Neuronal stem cell (in vitro differentiated cells): Measurements from ENCODE around the gene B3GNT9.

Experiments used
- DNase-seq: peaks from one replicate; pipeline ENCODE4 v3.0.0-alpha.2; 2013; ENCODE audit warnings: low spot score
- H2AFZ ChIP-seq: one replicate; pipeline ENCODE4 v1.6.1; 2013; ENCODE audit warnings: mild to moderate bottlenecking, low read length, inconsistent platforms
- H2AK5ac ChIP-seq: 2 replicates; pipeline ENCODE4 v1.6.1; 2013; ENCODE audit warnings: low read depth, mild to moderate bottlenecking, inconsistent platforms, low read length, moderate library complexity, mixed read lengths
- H2BK120ac ChIP-seq: 2 replicates; pipeline ENCODE4 v1.6.1; 2013; ENCODE audit warnings: low read depth, mild to moderate bottlenecking, inconsistent platforms, low read length, moderate library complexity, mixed read lengths
- H2BK12ac ChIP-seq: one replicate; pipeline ENCODE4 v1.6.1; 2013; ENCODE audit warnings: low read length, inconsistent platforms
- H2BK15ac ChIP-seq: 2 replicates; pipeline ENCODE4 v1.6.1; 2013; ENCODE audit warnings: mild to moderate bottlenecking, low read length, inconsistent platforms, mixed read lengths
- H2BK5ac ChIP-seq: one replicate; pipeline ENCODE4 v1.6.1; 2013; ENCODE audit warnings: inconsistent platforms, mild to moderate bottlenecking, low read length, moderate library complexity
- H3K14ac ChIP-seq: one replicate; pipeline ENCODE4 v1.6.1; 2013; ENCODE audit warnings: low read length, inconsistent platforms
- H3K18ac ChIP-seq: 2 replicates; pipeline ENCODE4 v1.6.1; 2013; ENCODE audit warnings: low read length, inconsistent platforms
- H3K23ac ChIP-seq: 2 replicates; pipeline ENCODE4 v1.6.1; 2013; ENCODE audit warnings: low read depth, mild to moderate bottlenecking, mixed read lengths, low read length, inconsistent platforms; ENCODE audit not compliant: poor library complexity
- H3K27ac ChIP-seq: replicated peaks from 3 replicates; pipeline ENCODE4 v1.5.1; 2013; ENCODE audit warnings: low read length, inconsistent platforms
- H3K27me3 ChIP-seq, 3 experiments: 2 replicates each; pipeline ENCODE4 v1.6.1; 2013; ENCODE audit warnings: low read length in 3 of 3, mild to moderate bottlenecking in 2 of 3, inconsistent platforms in 1 of 3, low read depth in 1 of 3, mixed read lengths in 1 of 3, moderate library complexity in 1 of 3; ENCODE audit not compliant: control insufficient read depth in 3 of 3, insufficient read depth in 3 of 3
- H3K36me3 ChIP-seq, 2 donors: replicated peaks in 1 of 2; 2 replicates each; pipeline ENCODE4 v1.6.1; 2013; ENCODE audit warnings: low read length in 2 of 2; ENCODE audit not compliant: control insufficient read depth in 2 of 2, insufficient read depth in 2 of 2
- H3K4ac ChIP-seq: 2 replicates; pipeline ENCODE4 v1.6.1; 2013; ENCODE audit warnings: inconsistent platforms, mild to moderate bottlenecking, low read length, moderate library complexity
- H3K4me1 ChIP-seq, 2 donors: 1 replicate in 1 of 2; 2 replicates in 1 of 2; pipeline ENCODE4 v1.6.1; 2013; ENCODE audit warnings: low read length in 2 of 2, low read depth in 1 of 2; ENCODE audit not compliant: control insufficient read depth in 2 of 2, insufficient read depth in 1 of 2
- H3K4me2 ChIP-seq: one replicate; pipeline ENCODE4 v1.6.1; 2013; ENCODE audit warnings: mild to moderate bottlenecking, low read length, inconsistent platforms; ENCODE audit not compliant: insufficient read depth, poor library complexity, severe bottlenecking
- H3K4me3 ChIP-seq, 2 donors: 2 replicates each; pipeline ENCODE4 v1.5.1; 2013; ENCODE audit warnings: low read length in 2 of 2, mild to moderate bottlenecking in 2 of 2, inconsistent platforms in 1 of 2, moderate library complexity in 1 of 2
- H3K79me1 ChIP-seq: one replicate; pipeline ENCODE4 v1.6.1; 2013; ENCODE audit warnings: low read depth, mild to moderate bottlenecking, inconsistent platforms, low read length, moderate library complexity
- H3K9ac ChIP-seq: one replicate; pipeline ENCODE4 v1.6.1; 2013; ENCODE audit warnings: mild to moderate bottlenecking, low read depth, low read length, inconsistent platforms; ENCODE audit not compliant: poor library complexity
- H3K9me3 ChIP-seq, 2 donors: replicated peaks in 1 of 2; 2 replicates each; pipeline versions ENCODE3 to v1.6.1; 2013; ENCODE audit warnings: low read length in 2 of 2, mild to moderate bottlenecking in 2 of 2, inconsistent platforms in 1 of 2, low read depth in 1 of 2, mixed read lengths in 1 of 2, moderate library complexity in 1 of 2; ENCODE audit not compliant: control insufficient read depth in 2 of 2, insufficient read depth in 1 of 2
- H4K8ac ChIP-seq: one replicate; pipeline ENCODE4 v1.6.1; 2013; ENCODE audit warnings: low read depth, mild to moderate bottlenecking, inconsistent platforms, low read length, moderate library complexity
- H4K91ac ChIP-seq: one replicate; pipeline ENCODE4 v1.6.1; 2013; ENCODE audit warnings: low read length, low read depth, mild to moderate bottlenecking, inconsistent platforms; ENCODE audit not compliant: poor library complexity
- WGBS, 2 donors: extraction: QIAGEN DNeasy Blood & Tissue Kit; methylation state at CpG; one replicate each; pipeline ENCODE4 v1.1.7; 2013; ENCODE audit warnings: missing lambda C conversion rate in 2 of 2, mixed read lengths in 1 of 2; ENCODE audit not compliant: insufficient read length in 2 of 2, insufficient replicate concordance in 1 of 2; ENCODE audit errors: extremely low coverage in 2 of 2; 5-methylcytosine and 5-hydroxymethylcytosine counted together

Gene B3GNT9

DNA sequence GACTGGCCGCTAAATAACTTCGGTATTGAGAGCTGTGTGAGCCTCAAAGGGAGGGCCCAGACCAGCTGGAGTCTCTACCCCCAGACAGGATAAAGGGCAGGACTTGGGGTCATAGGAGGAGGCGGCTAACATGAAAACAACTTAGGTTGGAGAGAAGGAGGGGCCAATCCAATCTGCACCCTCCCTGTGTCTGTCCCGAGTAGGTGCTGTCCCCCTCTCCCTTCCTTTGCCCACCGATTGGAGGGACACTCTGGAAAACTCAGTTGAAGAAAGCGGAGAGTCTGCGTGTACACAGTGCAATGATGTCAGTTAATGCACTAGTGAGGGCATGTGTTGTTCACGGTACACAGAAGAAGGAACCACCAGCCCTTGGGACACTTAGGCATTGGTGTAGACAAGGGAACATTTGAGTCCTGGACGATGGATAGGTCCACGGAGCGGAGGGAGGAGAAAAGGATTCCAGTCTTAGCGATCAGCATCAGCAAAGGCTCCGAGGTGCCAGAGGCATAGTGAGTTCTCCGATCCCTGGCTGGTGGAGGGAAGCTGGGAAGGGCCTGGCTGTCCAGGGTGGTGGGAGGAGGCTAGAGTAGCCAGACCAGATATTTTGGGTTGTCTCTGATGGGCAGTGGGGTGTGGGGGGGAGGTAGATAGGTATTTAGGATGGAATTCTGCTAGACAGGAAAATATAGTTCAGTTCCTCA is 20.3 kb upstream of the B3GNT9 start:
- H3K14ac ChIP-seq = no peak overlapping the region
- H3K36me3 ChIP-seq = peaks cover 0 to 2% of the 10 kb centered on the region in 2 donors
- no peak overlapping the region for H2AK5ac ChIP-seq
- no peaks in the 10 kb centered on the region for H3K9me3 ChIP-seq
- H4K91ac ChIP-seq = no peak overlapping the region
- no peak overlapping the region for H3K27ac ChIP-seq
- H3K18ac ChIP-seq = peak overlapping the region; percentile 20
- peaks cover 17 to 22% of the 10 kb centered on the region in 2 donors for H3K4me1 ChIP-seq
- peak overlapping the region; percentile 36 to 54 for H3K4me3 ChIP-seq
- no peak overlapping the region for H2BK120ac ChIP-seq
- peak overlapping the region; percentile 87 for H2AFZ ChIP-seq
- no peak overlapping the region for H3K4ac ChIP-seq
- H2BK15ac ChIP-seq = no peak overlapping the region
- peak overlapping the region; percentile 81 for H3K4me2 ChIP-seq
- no peak overlapping the region for H2BK12ac ChIP-seq
- H3K27me3 ChIP-seq = peaks cover 38 to 93% (median 43%) of the 10 kb centered on the region in 3 experiments
- H2BK5ac ChIP-seq = no peak overlapping the region
- H3K79me1 ChIP-seq = no peaks in the 10 kb centered on the region
- no CpG with 5 or more reads among the region's 14 CpGs for WGBS, 2 donors
- no peak overlapping the region for H4K8ac ChIP-seq
- no peak overlapping the region for H3K9ac ChIP-seq
- DNase-seq = no peak
- H3K23ac ChIP-seq = no peak overlapping the region

DNA sequence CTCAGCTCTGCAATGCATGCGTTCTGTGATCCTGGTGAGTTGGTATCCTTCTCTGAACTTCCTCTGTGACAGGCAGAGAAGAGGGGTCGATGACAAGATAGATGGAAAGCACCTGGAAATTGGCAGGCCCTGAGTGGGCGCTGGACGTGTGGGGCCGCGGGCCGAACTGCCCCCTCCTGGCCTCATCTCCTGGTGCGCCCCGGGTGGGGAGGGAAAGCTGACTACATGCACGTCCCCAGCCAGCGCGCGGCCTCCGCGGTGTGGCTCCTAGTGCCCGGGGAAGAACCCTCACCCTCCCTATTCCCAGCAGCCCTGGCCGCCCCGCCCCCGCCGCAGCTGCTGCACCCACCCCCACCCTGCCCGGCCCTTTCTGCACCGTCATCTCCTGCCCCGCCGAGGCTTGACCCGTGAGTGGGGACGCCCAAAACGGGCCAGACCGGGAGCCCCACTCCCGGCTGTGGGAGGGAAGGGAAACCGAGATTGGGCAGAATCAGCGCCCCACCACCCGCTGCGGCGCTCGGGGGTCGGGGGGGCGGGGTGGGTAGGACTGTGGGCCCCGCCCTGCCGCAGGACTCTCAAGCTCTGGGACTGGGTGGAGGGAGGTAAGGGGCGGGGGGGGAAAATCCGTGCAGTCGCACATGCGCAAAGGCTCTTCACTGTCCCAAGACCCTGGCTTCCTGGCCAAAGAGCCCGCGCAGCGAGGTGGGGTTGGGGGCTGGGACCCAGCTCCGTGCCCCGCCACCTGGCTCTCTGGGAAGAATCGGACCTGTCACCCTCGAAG is 19.6 kb upstream of the B3GNT9 start, which contains the start of gene NOL3:
Gene NOL3 (plus strand): TSS at position 371 of the 781 bp plus-strand sequence.
- H2AFZ ChIP-seq = peak within 1 kb of the TSS; percentile 87
- peak within 1 kb of the TSS; percentile 81 for H3K4me2 ChIP-seq
- peak within 1 kb of the TSS; percentile 88 for H3K9ac ChIP-seq
- peak within 1 kb of the TSS; percentile 32 for H2BK5ac ChIP-seq
- H3K27ac ChIP-seq = no peak within 1 kb of the TSS
- no peak for DNase-seq
- peak within 1 kb of the TSS; percentile 83 for H2BK120ac ChIP-seq
- H3K18ac ChIP-seq = peak within 1 kb of the TSS; percentile 94
- peak within 1 kb of the TSS; percentile 77 for H4K8ac ChIP-seq
- H3K4me3 ChIP-seq = peak within 1 kb of the TSS; percentile 54 to 72
- no peak within 1 kb of the TSS for H3K4ac ChIP-seq
- no peaks in the 10 kb centered on the region for H3K79me1 ChIP-seq
- peaks cover 0 to 1% of the 10 kb centered on the region in 2 donors for H3K9me3 ChIP-seq
- H4K91ac ChIP-seq = no peak within 1 kb of the TSS
- no CpG with 5 or more reads among the region's 50 CpGs for WGBS, 2 donors
- peak within 1 kb of the TSS; percentile 71 for H2AK5ac ChIP-seq
- H3K14ac ChIP-seq = peak within 1 kb of the TSS; percentile 90
- peak within 1 kb of the TSS; percentile 87 for H2BK12ac ChIP-seq
- peaks cover 17 to 22% of the 10 kb centered on the region in 2 donors for H3K4me1 ChIP-seq
- peak within 1 kb of the TSS; percentile 82 for H2BK15ac ChIP-seq
- H3K23ac ChIP-seq = peak within 1 kb of the TSS; percentile 86
- H3K27me3 ChIP-seq = peaks cover 44 to 94% (median 50%) of the 10 kb centered on the region in 3 experiments
- no peaks in the 10 kb centered on the region for H3K36me3 ChIP-seq

- H2BK120ac ChIP-seq = peak overlapping the region; percentile 83
- peak overlapping the region; percentile 82 for H2BK15ac ChIP-seq
- H2AK5ac ChIP-seq = peak overlapping the region; percentile 71
- no CpG with 5 or more reads among the region's 24 CpGs for whole genome bisulfite sequencing, 2 donors
- H3K4me1 ChIP-seq = peaks cover 14 to 23% of the 10 kb centered on the region in 2 donors
- no peaks in the 10 kb centered on the region for H3K79me1 ChIP-seq
- peak overlapping the region; percentile 94 for H3K18ac ChIP-seq
- H3K23ac ChIP-seq = peak overlapping the region; percentile 86
- H4K8ac ChIP-seq = peak overlapping the region; percentile 31
- H3K36me3 ChIP-seq = no peaks in the 10 kb centered on the region
- peaks cover 0 to 4% of the 10 kb centered on the region in 2 donors for H3K9me3 ChIP-seq
- peak overlapping the region; percentile 87 for H2AFZ ChIP-seq
- H3K4me3 ChIP-seq = peak overlapping the region; percentile 54 to 72
- no peak overlapping the region for H4K91ac ChIP-seq
- H3K14ac ChIP-seq = peak overlapping the region; percentile 90
- no peak overlapping the region for H3K27ac ChIP-seq
- no peak overlapping the region for H3K9ac ChIP-seq
- DNase-seq = no peak
- peak overlapping the region; percentile 87 for H2BK12ac ChIP-seq
- peak overlapping the region; percentile 32 for H2BK5ac ChIP-seq
- H3K27me3 ChIP-seq = peaks cover 48 to 94% (median 57%) of the 10 kb centered on the region in 3 experiments
- peak overlapping the region; percentile 81 for H3K4me2 ChIP-seq
- no peak overlapping the region for H3K4ac ChIP-seq
These were observed 18.9 kb upstream of the B3GNT9 start for GRCh38 chr16:67169642-67170167.
